Stimulated activated CD4-positive, alpha-beta T cell treated with anti-CD3 and anti-CD28 coated beads, Interleukin-15, amount 100 ng/mL, for 48 hours (primary cell): Measurements from ENCODE around the gene MAST4.

Source experiments
- DNase-seq, 2 donors: peaks; one replicate each; pipeline ENCODE4 v3.0.0-alpha.2; 2020; ENCODE audit warnings: low read depth in 2 of 2

MAST4 gene

GRCh38 chr5:66595756-66596635 lies at the start of gene MAST4:
Gene MAST4 (plus strand): TSS chr5:66596393. CDS start chr5:66596656, 263 bp downstream.
- DNase-seq: peak; percentile 54 to 71

- DNase-seq: no peak
Observed at GRCh38 chr5:66546541-66546940, 49.7 kb upstream of the MAST4 start.

- DNase-seq: no peak
Observed at GRCh38 chr5:66551338-66551737, 44.9 kb upstream of the MAST4 start.

- DNase-seq: no peak
Observed at GRCh38 chr5:66551945-66552344, 44.2 kb upstream of the MAST4 start.

DNA sequence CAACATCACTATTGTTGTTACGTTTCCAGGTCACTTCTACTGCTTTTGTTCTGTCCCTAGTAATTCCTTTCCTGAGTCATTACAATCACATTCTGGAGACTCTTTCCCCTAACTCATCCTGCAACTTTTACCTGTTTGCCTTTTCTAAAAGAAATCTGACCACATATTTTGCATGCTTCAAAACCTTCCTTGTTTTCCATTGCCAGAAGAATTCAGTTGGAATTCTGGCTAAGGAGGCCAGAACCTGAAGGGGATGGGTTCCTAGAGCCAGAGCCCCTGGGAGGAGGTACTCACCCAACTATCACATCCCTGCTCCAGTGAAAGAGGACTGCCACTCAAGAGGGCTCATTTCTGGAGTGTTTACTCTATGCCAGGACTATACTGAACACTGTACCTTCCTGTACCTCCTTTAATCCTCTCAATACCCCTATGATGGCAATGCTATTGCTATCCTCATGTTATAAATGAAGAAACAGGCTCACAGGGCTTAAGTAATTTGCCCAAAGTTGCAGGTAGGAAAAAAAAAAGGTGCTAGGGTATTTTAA lies 42.8 kb upstream of the MAST4 start:
- no peak for DNase-seq

- peak; percentile 30 to 31 for DNase-seq
Observed at GRCh38 chr5:66553916-66554575, 42.1 kb upstream of the MAST4 start.

- DNase-seq: no peak
Observed at GRCh38 chr5:66554884-66555283, 41.3 kb upstream of the MAST4 start.

DNA sequence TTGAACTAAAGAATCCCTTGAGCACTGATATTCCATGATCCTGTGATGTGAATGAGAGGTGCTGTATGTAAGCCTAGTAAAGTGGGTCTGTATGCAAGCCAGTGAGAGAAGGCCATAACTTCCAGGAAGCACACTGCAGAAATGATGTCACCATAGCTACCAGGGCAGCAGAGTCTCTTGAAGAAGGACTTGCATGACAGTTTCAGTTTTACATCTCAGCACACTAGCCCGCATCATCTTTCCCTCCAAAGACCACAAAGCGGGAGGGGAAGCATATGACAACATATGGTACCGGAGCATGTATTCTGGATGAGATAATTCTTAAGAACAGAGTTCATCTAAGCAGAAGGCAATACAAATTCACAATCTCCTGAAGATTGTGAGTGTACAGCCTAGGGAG lies 37.6 kb upstream of the MAST4 start:
- no peak for DNase-seq

DNA sequence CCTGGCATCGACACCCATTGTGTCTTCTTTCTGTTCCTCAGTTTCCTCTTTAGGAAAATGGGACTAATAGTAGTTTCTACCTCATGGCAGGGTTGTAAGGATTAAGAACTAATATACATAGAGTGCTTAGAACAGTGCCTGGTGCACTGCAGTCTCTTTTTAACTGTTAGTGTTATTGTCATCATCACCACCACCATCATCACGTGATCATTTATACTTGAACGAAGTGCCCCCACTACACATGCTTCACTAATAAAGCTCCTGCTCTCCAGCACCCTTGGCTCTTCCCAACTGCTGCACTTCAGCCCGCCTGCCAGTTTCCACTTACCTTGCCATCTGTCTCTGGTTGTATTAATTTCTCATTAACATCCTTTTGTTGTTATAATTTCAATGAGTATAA lies 35.8 kb upstream of the MAST4 start:
- DNase-seq: no peak

- DNase-seq: no peak
Observed at GRCh38 chr5:66561256-66561990, 34.8 kb upstream of the MAST4 start.

GRCh38 chr5:66565878-66566277 lies 30.3 kb upstream of the MAST4 start:
- no peak for DNase-seq

- DNase-seq: no peak
Observed at GRCh38 chr5:66567474-66567873, 28.7 kb upstream of the MAST4 start.

DNA sequence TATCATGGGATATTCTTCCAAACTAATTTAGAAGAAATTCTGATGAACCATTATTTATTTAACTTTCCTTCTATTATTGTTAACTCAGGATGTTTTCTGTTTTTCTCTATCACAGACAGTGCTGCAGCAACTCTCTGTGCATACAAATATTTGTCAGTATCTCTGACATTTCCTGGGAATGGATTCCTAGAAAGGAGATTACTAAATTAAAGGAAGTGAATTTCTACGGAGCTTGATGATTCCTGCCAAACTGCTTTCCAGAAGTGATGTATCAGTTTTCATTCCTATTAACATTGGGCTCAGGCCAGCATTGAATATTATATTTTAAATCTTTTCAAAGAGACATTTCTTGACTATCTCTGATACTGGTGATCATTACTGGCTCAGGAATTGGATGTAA lies 26.0 kb upstream of the MAST4 start:
- DNase-seq: no peak

GRCh38 chr5:66573733-66574132 lies 22.5 kb upstream of the MAST4 start:
- DNase-seq: no peak

DNA sequence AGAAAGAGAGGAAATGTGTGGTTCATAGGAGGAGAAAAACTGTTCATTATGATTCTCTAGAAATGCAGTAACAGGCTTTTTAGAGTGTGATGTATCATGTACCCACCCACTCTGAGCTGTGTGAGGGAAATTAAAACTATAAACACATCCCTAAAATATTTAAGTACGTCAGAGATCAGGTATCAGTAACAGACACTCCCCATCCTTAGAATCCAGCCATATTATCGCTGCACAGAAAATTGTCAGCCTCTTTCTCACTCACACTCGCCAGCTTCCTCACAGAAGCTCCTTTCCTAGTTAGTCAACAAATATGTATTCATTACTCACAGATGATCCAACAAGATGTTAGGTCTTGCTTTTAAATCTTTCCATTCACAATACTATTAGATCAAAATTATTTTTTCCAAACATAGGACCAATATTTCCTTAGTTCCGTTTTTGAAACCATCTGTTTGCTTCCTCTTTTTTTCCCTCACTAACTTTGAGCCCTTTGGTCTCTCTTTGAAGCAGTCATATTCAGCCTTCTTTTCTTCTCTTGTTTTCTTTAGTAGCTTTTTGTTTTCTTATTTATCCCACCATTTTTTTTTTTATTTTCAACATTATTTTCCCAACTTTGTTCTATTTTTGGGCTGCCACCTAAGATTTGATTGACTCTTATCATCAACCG lies 13.6 kb upstream of the MAST4 start:
- no peak for DNase-seq

DNA sequence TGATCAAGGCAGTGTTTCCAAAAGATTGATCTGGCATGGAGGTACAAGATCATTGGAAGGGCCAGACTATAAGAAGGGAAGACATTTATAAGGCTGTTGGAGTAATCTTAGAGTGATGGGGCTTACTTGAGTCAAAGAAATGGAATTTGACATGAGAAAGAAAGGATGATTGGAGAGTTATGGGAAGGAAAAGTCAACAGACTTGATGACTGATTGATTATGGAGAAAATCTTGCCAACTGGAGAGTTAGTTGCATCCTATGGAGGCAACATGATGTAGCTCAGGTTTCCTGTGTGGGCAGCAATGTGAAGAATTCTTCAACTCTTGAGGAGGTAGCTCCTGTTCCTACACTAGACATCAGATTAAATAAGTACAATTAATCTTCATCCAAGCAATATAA lies 10.9 kb upstream of the MAST4 start:
- no peak for DNase-seq

DNA sequence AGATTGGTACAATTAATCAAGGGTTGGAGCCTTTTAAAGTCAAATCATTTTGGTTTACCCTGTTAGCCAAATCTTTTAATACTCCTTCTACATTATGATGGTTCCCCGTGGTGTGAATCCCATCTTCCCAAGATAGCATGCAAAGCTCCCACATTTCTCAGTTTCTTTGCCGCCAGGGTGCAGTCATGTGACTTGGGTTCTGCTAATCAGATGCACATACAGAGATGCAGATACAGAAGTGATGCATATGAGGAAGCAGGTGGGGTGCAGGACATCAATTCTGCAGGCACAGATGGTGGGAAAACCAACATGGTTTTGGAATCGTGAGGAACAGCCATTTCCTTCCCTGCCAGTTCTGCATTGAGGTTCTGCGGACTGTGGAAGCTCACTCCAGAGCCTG lies 8.4 kb upstream of the MAST4 start:
- no peak for DNase-seq

DNA sequence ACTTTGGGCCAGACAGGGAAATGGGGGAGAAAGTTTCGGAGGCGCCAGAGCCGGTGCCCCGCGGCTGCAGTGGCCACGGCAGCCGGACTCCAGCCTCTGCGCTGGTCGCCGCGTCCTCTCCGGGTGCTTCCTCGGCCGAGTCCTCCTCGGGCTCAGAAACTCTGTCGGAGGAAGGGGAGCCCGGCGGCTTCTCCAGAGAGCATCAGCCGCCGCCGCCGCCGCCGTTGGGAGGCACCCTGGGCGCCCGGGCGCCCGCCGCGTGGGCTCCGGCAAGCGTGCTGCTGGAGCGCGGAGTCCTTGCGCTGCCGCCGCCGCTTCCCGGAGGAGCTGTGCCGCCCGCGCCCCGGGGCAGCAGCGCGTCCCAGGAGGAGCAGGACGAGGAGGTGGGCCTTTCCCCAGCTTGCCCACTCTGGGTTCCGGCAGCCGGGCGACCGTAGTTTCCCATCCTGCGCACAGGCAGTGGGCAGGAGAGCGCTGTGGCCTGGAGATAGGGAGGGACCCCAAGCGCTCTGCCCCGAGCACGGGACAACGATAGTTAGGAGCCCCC lies 516 bp downstream of the MAST4 start:
- no peak for DNase-seq

GRCh38 chr5:66597183-66597757 lies 1.1 kb downstream of the MAST4 start:
- no peak for DNase-seq

DNA sequence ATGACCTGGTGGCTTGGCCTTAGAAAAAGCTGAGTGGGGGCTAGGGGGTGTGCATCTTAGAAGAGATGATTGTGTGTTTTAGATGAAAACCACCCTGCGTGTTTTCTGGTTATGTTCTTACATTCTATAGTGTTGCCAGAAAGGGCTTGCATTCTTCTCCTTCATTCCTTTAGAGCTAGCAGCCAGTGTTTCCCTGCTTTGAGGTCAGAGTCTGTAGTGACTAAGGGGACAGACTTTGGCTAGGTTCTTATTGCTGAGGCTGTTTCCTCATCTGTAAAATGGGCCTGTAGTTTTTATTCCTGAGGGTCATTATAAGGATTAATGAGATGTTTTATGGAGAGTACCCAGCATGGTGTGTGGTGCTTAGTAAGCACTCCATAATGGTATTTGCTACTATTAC lies 6.4 kb downstream of the MAST4 start:
- no peak for DNase-seq

DNA sequence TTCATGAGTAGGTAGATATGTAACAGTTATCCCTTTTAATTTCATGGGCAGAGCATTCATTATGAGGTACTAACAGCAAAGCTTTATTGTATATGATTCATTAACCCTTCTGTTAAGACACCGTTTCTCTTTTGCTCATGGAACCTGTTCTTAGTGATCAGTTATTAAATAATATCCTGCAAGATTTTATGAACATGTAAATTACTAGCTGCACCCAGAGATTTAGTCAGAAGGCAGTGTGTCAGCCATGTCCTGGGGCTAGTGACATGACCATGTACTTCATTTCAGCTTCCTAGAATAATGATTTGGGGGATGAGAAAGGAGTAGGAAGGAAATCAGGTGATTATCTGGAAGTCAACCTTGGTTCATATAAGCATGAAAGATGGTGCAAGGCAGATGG lies 7.0 kb downstream of the MAST4 start:
- DNase-seq: no peak
